ENCODE results near the gene CXXC1.
"Not testable (repeated sequence)": the region's sequence is repeated elsewhere in the genome, so short reads cannot be mapped to it uniquely, and the experiment has no call there.

- TF ChIP-seq, protein P1, sequence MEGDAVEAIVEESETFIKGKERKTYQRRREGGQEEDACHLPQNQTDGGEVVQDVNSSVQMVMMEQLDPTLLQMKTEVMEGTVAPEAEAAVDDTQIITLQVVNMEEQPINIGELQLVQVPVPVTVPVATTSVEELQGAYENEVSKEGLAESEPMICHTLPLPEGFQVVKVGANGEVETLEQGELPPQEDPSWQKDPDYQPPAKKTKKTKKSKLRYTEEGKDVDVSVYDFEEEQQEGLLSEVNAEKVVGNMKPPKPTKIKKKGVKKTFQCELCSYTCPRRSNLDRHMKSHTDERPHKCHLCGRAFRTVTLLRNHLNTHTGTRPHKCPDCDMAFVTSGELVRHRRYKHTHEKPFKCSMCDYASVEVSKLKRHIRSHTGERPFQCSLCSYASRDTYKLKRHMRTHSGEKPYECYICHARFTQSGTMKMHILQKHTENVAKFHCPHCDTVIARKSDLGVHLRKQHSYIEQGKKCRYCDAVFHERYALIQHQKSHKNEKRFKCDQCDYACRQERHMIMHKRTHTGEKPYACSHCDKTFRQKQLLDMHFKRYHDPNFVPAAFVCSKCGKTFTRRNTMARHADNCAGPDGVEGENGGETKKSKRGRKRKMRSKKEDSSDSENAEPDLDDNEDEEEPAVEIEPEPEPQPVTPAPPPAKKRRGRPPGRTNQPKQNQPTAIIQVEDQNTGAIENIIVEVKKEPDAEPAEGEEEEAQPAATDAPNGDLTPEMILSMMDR (IDR thresholded peaks at IDR 0.05): not testable (repeated sequence)
- not testable (repeated sequence) for TF ChIP-seq POLR2AphosphoS5, POLR2A (IDR thresholded peaks at IDR 0.05)
Observed at GRCh38 chr18:50308851-50309250, 21.4 kb upstream of the CXXC1 start.

Measured in upper lobe of left lung (tissue), 4 donors.